ENCODE results near the gene RNF180.

DNA sequence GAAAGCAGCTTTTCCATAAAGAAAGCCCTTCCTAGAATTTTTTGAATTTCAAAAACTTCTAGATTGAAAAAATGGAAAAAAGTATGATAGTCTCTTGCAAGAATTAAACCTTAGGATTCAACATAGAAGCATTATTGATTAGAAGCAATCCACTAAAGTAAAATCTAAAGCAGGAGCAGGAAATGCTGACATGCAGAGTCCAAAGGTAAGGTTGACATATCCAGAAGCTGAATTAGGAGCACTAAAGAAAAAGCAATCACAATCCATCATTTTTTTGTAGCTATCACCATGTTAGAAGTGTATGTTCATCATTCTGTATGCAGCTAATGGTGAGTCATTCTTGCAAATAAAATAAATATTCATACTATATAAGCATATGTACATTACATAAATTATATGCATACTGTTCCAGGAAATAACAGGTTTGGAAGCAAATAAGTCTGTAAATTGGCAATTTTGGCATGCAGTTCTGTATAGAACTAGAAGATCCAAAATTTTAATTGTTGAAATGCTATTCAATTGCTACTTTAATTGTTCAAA is 39.4 kb upstream of the RNF180 start:
- TF ChIP-seq, protein P1, sequence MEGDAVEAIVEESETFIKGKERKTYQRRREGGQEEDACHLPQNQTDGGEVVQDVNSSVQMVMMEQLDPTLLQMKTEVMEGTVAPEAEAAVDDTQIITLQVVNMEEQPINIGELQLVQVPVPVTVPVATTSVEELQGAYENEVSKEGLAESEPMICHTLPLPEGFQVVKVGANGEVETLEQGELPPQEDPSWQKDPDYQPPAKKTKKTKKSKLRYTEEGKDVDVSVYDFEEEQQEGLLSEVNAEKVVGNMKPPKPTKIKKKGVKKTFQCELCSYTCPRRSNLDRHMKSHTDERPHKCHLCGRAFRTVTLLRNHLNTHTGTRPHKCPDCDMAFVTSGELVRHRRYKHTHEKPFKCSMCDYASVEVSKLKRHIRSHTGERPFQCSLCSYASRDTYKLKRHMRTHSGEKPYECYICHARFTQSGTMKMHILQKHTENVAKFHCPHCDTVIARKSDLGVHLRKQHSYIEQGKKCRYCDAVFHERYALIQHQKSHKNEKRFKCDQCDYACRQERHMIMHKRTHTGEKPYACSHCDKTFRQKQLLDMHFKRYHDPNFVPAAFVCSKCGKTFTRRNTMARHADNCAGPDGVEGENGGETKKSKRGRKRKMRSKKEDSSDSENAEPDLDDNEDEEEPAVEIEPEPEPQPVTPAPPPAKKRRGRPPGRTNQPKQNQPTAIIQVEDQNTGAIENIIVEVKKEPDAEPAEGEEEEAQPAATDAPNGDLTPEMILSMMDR (IDR thresholded peaks at IDR 0.05) = no peak
- TF ChIP-seq POLR2A (IDR thresholded peaks at IDR 0.05) = no peak
